GM08714 (cell line): Measurements from ENCODE around the gene GUCD1.

Source experiments
- H3K4me3 ChIP-seq: fragments of 200-500 bp; sonication (Bioruptor generic); 2 replicates; pipeline ENCODE4 v1.5.1; 2014; ENCODE audit warnings: mild to moderate bottlenecking, low read length, inconsistent platforms
- ZNF274 ChIP-seq: IDR thresholded peaks from 2 replicates; pipeline ENCODE4 v1.6.1; 2012; ENCODE audit warnings: mild to moderate bottlenecking, low read depth, low read length

The GUCD1 gene

GRCh38 chr22:24502034-24502433, 52.9 kb downstream of the GUCD1 start:
- no peak overlapping the region for H3K4me3 ChIP-seq
- TF ChIP-seq ZNF274: no peak

- no peak overlapping the region for H3K4me3 ChIP-seq
- no peak for TF ChIP-seq ZNF274
These were observed 53.5 kb downstream of the GUCD1 start for GRCh38 chr22:24501301-24502005.

- no peak for TF ChIP-seq ZNF274
- no peak overlapping the region for H3K4me3 ChIP-seq
These were observed 54.6 kb downstream of the GUCD1 start for GRCh38 chr22:24500277-24500820.

- TF ChIP-seq ZNF274: no peak
- H3K4me3 ChIP-seq: no peak overlapping the region
These were observed 55.1 kb downstream of the GUCD1 start for GRCh38 chr22:24499706-24500276.

- no peak for TF ChIP-seq ZNF274
- H3K4me3 ChIP-seq: no peak overlapping the region
These were observed 56.1 kb downstream of the GUCD1 start for GRCh38 chr22:24498824-24499223.

- TF ChIP-seq ZNF274: no peak
- H3K4me3 ChIP-seq: no peak overlapping the region
These were observed 57.1 kb downstream of the GUCD1 start for GRCh38 chr22:24497841-24498258.

- TF ChIP-seq ZNF274: no peak
- H3K4me3 ChIP-seq: no peak overlapping the region
These were observed 58.3 kb downstream of the GUCD1 start for GRCh38 chr22:24496661-24497060.

GRCh38 chr22:24496234-24496633, 58.7 kb downstream of the GUCD1 start:
- TF ChIP-seq ZNF274: no peak
- no peak overlapping the region for H3K4me3 ChIP-seq

GRCh38 chr22:24495365-24495675, 59.6 kb downstream of the GUCD1 start:
- H3K4me3 ChIP-seq: no peak overlapping the region
- TF ChIP-seq ZNF274: no peak

- no peak for TF ChIP-seq ZNF274
- no peak within 1 kb of the TSS for H3K4me3 ChIP-seq
These were observed 60.2 kb downstream of the GUCD1 start, which contains the start of gene UPB1 for GRCh38 chr22:24494528-24495364. TSS of gene UPB1 (plus strand) at chr22:24495332. CDS start at chr22:24495404, 72 bp downstream.

GRCh38 chr22:24494167-24494527, 60.8 kb downstream of the GUCD1 start:
- no peak for TF ChIP-seq ZNF274
- H3K4me3 ChIP-seq: no peak overlapping the region

GRCh38 chr22:24492391-24492790, 62.5 kb downstream of the GUCD1 start:
- no peak for TF ChIP-seq ZNF274
- H3K4me3 ChIP-seq: no peak overlapping the region
